Activated CD4-positive, alpha-beta T cell treated with anti-CD3 and anti-CD28 coated beads, Interleukin-2, amount 50 U/mL, for 48 hours (primary cell): ENCODE measurements around the gene YEATS4.

Source experiments
- DNase-seq, 2 experiments: peaks; one replicate each; pipeline ENCODE4 v3.0.0-alpha.2; 2020

YEATS4 gene

DNA sequence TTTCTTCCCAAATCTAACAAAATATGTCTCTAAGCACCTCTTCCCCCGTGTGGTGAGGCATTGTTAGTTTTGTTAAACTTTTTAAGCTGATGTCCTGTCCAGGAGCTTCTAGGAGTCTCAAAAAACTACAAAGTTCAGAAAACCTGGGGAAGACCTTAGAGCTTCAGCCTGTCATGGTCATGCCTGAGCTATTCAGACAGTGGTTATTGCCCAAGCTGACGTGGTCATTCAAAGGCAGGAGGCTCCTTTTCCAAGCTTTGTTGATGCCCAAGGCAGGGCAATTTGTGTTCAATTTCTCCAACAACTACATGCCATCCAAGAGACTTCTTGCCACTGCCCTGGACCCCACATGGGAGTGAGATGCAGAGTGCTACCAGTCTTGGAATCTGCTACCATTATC, 17.1 kb upstream of the YEATS4 start:
- no peak for DNase-seq

GRCh38 chr12:69343357-69343756, 16.2 kb upstream of the YEATS4 start:
- DNase-seq: no peak

- no peak for DNase-seq
Measured at GRCh38 chr12:69343885-69344612, 15.5 kb upstream of the YEATS4 start.

GRCh38 chr12:69345077-69345476, 14.5 kb upstream of the YEATS4 start:
- no peak for DNase-seq

GRCh38 chr12:69345742-69346141, 13.8 kb upstream of the YEATS4 start:
- DNase-seq: no peak

DNA sequence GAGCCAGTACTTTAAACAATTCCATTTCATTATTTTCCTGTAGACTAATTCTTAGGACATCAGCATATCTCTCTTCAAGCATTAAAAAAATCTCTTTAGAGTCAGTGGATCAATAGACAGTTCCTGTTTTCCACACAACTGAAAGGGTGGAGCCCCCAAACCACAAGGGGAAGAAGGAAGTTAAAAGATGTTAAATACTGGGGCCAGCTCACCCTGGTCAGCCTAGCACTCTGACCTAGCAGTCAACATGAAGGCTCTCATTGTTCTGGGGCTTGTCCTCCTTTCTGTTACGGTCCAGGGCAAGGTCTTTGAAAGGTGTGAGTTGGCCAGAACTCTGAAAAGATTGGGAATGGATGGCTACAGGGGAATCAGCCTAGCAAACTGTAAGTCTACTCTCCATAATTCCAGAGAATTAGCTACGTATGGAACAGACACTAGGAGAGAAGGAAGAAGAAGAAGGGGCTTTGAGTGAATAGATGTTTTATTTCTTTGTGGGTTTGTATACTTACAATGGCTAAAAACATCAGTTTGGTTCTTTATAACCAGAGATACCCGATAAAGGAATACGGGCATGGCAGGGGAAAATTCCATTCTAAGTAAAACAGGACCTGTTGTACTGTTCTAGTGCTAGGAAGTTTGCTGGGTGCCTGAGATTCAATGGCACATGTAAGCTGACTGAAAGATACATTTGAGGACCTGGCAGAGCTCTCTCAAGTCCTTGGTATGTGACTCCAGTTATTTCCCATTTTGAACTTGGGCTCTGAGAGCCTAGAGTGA, 11.2 kb upstream of the YEATS4 start, which contains the start of gene LYZ:
TSS of gene LYZ (plus strand) at position 220 of the 777 bp plus-strand sequence. CDS start at position 248, 28 bp downstream.
- no peak for DNase-seq

DNA sequence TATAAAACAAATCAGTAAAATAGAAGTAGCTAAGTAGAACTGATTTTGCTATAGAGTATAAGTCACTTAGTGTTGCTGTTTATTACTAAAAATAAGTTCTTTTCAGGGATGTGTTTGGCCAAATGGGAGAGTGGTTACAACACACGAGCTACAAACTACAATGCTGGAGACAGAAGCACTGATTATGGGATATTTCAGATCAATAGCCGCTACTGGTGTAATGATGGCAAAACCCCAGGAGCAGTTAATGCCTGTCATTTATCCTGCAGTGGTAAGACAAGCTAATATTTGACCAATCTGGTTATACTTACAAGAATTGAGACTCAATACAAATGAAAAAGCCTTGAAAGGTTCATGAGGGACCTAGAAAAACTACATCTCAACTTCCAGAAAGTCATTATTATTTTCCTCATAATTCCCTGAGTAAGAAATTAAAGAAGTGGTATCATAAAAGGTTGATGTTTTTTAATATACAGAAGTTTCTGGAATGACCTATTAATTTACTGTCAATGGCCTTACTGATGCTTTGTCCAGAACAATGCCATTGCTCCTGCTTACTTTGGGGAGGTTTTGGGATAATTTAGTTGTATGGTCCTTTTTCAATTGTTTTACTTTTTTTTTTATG, 9.4 kb upstream of the YEATS4 start:
- DNase-seq: no peak

DNA sequence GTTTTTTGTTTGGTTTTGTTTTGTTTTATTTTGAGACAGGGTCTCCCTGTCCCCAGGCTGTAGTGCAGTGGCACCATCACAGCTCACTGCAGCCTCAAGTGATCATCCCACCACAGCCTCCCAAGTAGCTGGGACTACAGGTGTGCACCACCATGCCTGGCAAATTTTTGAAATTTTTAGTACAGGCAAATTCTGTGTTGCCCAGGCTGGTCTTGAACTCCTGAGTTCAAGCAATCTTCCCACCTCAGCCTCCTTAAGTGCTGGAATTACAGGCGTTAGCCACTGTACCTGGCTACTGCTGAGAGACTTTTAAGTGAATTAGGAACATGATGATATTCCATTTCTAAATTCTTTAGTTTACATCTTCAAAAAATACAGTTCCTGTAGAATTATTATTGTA, 8.8 kb upstream of the YEATS4 start:
- DNase-seq: no peak

- DNase-seq: no peak
Measured at GRCh38 chr12:69351462-69352236, 7.9 kb upstream of the YEATS4 start.

DNA sequence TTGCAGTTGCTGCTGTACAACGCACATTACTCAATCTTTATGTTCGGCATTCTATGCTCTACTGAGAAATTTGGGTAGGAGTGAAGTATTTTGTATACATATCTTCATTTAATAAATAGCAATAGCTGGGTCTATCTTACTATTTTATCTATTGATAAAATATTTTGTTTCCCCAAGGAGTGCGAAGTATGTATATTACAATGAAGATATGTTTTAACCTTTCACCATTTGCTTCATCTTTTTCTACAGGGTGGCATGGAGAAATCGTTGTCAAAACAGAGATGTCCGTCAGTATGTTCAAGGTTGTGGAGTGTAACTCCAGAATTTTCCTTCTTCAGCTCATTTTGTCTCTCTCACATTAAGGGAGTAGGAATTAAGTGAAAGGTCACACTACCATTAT, 6.6 kb upstream of the YEATS4 start:
- no peak for DNase-seq

GRCh38 chr12:69354172-69354555, 5.4 kb upstream of the YEATS4 start:
- no peak for DNase-seq

DNA sequence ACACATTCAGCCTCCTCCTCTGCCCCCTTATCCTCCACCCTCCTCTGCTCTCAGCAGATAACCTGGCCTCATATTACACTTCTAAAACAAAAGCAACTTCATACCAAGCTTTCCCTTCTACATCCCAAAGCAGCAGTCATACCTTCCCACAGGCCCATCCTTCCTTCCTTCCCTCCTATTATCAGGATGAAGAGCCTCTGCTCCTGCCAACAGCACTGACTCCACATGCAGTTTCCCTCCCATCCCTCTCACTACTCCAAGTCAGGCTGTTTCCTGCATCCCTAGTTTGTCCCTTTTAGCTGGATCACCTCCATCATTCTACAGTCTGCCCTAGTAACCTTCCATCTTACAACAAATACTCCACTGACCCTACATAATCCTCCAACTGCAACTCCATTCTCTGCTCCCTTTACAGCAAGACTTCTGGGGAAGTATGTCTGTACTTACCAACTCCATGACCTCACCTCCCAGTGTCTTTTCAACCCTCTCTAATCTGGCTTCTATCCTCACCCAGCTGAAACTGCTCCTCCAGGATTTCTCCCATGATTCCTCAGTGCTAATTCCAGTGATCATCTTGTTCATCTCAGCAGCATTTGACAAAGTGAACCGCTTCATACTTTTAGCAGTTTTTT, 4.9 kb upstream of the YEATS4 start:
- no peak for DNase-seq

GRCh38 chr12:69355363-69356028, 4.0 kb upstream of the YEATS4 start:
- no peak for DNase-seq

DNA sequence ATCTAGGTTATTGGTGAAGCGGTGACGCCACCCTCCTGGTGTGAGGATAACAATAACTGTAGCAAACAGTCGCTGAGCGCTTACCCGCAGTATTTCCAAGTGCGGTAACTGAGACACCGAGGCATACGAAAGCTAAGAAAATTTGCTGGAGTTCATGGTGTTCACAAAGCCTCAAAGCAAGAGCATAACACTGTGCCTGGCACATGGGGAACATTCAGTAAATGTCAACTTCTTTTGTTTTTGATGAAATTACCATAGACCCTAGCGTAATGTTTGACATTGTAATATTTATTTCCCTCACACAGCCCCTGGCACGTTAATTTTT, 767 bp downstream of the YEATS4 start:
- no peak for DNase-seq

DNA sequence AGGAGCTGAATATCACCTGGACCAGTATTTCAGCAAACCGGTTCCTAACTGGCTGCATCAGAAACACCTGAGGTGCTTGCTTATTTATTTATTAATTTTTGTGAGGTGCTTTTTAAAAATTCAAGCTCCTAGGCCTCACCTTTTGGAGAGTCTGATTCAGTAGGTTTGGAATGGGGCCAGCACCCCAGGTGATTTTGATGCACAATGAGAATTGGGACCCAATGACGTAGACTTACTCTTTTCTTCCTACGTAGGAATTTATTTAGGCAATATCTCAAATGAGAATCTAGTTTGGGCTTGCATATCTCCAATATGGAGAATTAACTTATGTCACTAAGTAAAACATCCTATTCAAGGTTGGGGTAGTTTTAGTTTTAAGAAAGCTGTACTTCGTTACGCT, 7.3 kb downstream of the YEATS4 start:
- DNase-seq: no peak

- no peak for DNase-seq
Measured at GRCh38 chr12:69368171-69368570, 8.6 kb downstream of the YEATS4 start.

DNA sequence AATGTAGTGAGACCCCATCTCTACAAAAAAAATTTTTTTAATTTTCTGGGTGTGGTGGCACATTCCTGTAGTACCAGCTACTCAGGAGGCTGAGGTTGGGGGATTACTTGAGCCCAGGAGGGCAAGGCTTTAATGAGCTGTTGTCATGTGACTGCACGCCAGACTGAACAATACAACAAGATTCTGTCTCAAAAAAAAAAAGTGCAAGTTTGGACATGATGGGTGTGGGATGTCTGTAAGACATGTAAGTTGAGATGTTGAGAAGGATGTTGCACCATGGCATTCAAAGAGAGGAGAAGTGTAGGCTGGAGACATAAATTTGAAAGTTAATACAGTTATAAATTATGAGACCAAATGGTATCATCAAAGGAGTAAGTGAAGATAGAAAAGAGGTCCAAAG, 23.5 kb downstream of the YEATS4 start:
- DNase-seq: no peak

DNA sequence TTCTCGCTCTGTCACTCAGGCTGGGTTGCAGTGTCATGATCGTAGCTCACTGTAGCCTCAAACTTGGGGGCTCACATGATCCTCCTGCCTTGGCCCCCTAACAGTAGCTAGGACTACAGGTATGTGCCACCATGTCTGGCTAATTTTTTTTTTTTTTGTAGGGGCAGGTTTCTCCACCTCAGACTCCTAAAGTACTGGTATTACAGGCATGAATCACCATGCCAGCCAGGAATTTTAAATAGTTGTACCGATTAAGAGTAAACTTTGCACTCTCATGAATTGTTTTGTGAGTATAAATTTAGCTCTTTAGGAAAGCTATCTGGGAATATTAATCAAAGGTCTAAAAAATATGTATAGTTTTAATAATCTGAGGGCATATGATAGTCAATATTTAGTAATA, 25.5 kb downstream of the YEATS4 start:
- no peak for DNase-seq

DNA sequence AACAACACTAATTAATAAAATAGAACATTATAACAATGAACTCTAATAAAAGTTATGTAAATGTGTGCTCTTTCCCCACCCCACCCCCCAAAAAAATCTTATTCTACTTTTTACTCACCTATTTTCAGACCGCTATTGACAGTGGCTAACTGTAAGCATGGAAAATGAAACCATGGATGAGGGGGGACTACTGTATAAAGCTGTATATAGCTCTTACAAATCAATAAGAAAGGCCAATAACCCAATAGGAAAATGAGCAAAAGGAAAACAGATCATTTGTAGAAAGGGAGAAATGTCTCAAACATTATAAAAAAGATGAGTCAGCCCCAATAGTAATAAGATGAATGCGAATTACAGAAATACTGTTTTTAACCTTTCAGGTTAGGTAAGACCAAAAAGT, 27.4 kb downstream of the YEATS4 start:
- no peak for DNase-seq

DNA sequence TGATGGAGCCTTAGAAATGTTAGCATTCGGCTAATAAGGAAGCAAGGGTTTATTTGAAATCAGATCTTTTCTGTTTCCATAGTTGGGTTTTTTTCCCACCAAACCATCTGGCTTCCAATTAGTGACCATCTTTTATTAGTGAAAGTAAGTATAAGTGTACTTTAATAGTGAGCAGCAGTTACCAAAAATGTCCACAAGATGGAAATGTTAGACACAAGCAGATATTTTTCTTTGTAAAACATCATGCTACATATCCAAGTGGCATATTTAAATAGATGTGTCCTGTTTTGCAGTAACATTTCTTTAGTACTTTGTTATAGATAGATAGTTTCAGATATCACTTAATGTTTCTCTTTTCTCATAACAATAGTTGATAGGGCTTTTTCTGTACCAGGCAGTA, 28.8 kb downstream of the YEATS4 start:
- DNase-seq: no peak

GRCh38 chr12:69389831-69390230, 30.3 kb downstream of the YEATS4 start:
- no peak for DNase-seq

- no peak for DNase-seq
Measured at GRCh38 chr12:69392179-69392928, 32.8 kb downstream of the YEATS4 start.
